Upper lobe of left lung (tissue), 4 donors: ENCODE measurements around the gene BMPR2.

ENCODE experiments used
- CTCF ChIP-seq, 6 experiments: fragments of 450-650 bp in 4 of 6; fragments of 200-600 bp in 2 of 6; sonication (generic) in 2 of 6; IDR thresholded peaks; one replicate each; pipeline ENCODE4 v1.5.1; 2016 to 2019; ENCODE audit warnings: antibody characterized with exemption in 6 of 6
- EP300 ChIP-seq, 4 donors: sonication (generic); formaldehyde crosslinking; IDR thresholded peaks; one replicate each; pipeline ENCODE4 v1.5.1; 2017; ENCODE audit warnings: antibody characterized with exemption in 4 of 4, control low read depth in 2 of 4
- POLR2A ChIP-seq, 4 donors: fragments of 450-650 bp; IDR thresholded peaks; one replicate each; pipeline ENCODE4 v1.5.1; 2016 to 2017; ENCODE audit warnings: antibody characterized with exemption in 4 of 4, mild to moderate bottlenecking in 2 of 4
- POLR2AphosphoS5 ChIP-seq, 2 donors: sonication (generic); formaldehyde crosslinking; IDR thresholded peaks; one replicate each; pipeline ENCODE4 v1.5.1; 2017; ENCODE audit warnings: antibody characterized with exemption in 2 of 2

- no peak for TF ChIP-seq POLR2A (IDR thresholded peaks at IDR 0.05)
- no peak for TF ChIP-seq CTCF (IDR thresholded peaks at IDR 0.05)
- TF ChIP-seq EP300 (IDR thresholded peaks at IDR 0.05): no peak
- no peak for TF ChIP-seq POLR2AphosphoS5 (IDR thresholded peaks at IDR 0.05)
Observed at GRCh38 chr2:202353430-202353829, 22.7 kb upstream of the BMPR2 start.
